Small intestine (tissue), 7 donors: ENCODE measurements around the gene CHST9. TPM values are rescaled to one million over a fixed set of nuclear protein-coding genes. Genes with fewer than 3 reads are reported as not detected.
"Not testable (repeated sequence)": the region's sequence is repeated elsewhere in the genome, so short reads cannot be mapped to it uniquely, and the experiment has no call there.

Experiments used
- DNase-seq, 2 donors: peaks; one replicate each; pipeline versions ENCODE4 v3.0.0 to v3.0.0-alpha.2; 2013
- FAIRE-seq: peaks from 2 replicates; lab custom pipeline; 2012; peaks lifted over from hg19 to GRCh38; lab: Jason Lieb, UNC
- H3K27ac ChIP-seq, 3 donors: one replicate each; pipeline ENCODE4 v1.5.1; 2013; ENCODE audit warnings: low read length in 2 of 3, mild to moderate bottlenecking in 2 of 3, control low read depth in 1 of 3, inconsistent platforms in 1 of 3, low read depth in 1 of 3, moderate library complexity in 1 of 3
- H3K27me3 ChIP-seq, 3 donors: one replicate each; pipeline ENCODE4 v1.6.1; 2013; ENCODE audit warnings: low read length in 3 of 3, inconsistent platforms in 1 of 3; ENCODE audit not compliant: control insufficient read depth in 3 of 3, insufficient read depth in 3 of 3
- H3K36me3 ChIP-seq, 3 donors: one replicate each; pipeline ENCODE4 v1.6.1; 2013; ENCODE audit warnings: low read length in 3 of 3, inconsistent platforms in 1 of 3, low read depth in 1 of 3, mild to moderate bottlenecking in 1 of 3, moderate library complexity in 1 of 3; ENCODE audit not compliant: control insufficient read depth in 3 of 3, insufficient read depth in 2 of 3
- H3K4me1 ChIP-seq, 3 donors: one replicate each; pipeline ENCODE4 v1.6.1; 2013; ENCODE audit warnings: low read length in 2 of 3, inconsistent platforms in 1 of 3, low read depth in 1 of 3, mild to moderate bottlenecking in 1 of 3, moderate library complexity in 1 of 3; ENCODE audit not compliant: control insufficient read depth in 3 of 3, insufficient read depth in 2 of 3
- H3K4me3 ChIP-seq, 3 donors: one replicate each; pipeline ENCODE4 v1.5.1; 2013; ENCODE audit warnings: low read length in 3 of 3, control low read depth in 1 of 3, inconsistent platforms in 1 of 3, low read depth in 1 of 3, mild to moderate bottlenecking in 1 of 3, moderate library complexity in 1 of 3
- H3K9me3 ChIP-seq, 2 donors: one replicate each; pipeline ENCODE4 v1.6.1; 2013; ENCODE audit warnings: low read depth in 1 of 2, low read length in 1 of 2; ENCODE audit not compliant: control insufficient read depth in 2 of 2, insufficient read depth in 1 of 2
- WGBS, 3 donors: extraction: QIAGEN DNeasy Blood & Tissue Kit; methylation state at CpG; one replicate each; pipeline ENCODE4 v1.1.7; 2013; 5-methylcytosine and 5-hydroxymethylcytosine counted together
- polyA plus RNA-seq, 4 donors: library from polyadenylated mRNA; stranded (reverse) in 3 of 4; unstranded in 1 of 4; fragments of 200-250 nt in 3 of 4; fragments of 120-200 nt in 1 of 4; gene quantifications; one replicate each; pipeline versions ENCODE4 v1.2.1 to v1.2.3, GENCODE V29; 2013
- donor health status: healthy with polysubstance abuse.
- donor health status: control.
- donor health status: control.
- donor health status: Bipolar disorder and iron deficiency.
- donor health status: healthy.

Gene CHST9
- polyA plus RNA-seq, 4 donors: 0.07 to 13.0 (median 0.27) TPM; not detected in 1

- no peak overlapping the region for H3K27ac ChIP-seq
- no peaks in the 10 kb centered on the region for H3K9me3 ChIP-seq
- FAIRE-seq (no peak), DNase-seq (no peak)
- no peak overlapping the region for H3K4me3 ChIP-seq
- 70 to 72% (median 72%) methylated on average over 3 of the region's 3 CpGs for WGBS, 3 donors
- H3K4me1 ChIP-seq: no peaks in the 10 kb centered on the region
- no peaks in the 10 kb centered on the region for H3K36me3 ChIP-seq
- no peaks in the 10 kb centered on the region for H3K27me3 ChIP-seq
Observed at GRCh38 chr18:27164905-27165304, 20.2 kb downstream of the CHST9 start.

DNA sequence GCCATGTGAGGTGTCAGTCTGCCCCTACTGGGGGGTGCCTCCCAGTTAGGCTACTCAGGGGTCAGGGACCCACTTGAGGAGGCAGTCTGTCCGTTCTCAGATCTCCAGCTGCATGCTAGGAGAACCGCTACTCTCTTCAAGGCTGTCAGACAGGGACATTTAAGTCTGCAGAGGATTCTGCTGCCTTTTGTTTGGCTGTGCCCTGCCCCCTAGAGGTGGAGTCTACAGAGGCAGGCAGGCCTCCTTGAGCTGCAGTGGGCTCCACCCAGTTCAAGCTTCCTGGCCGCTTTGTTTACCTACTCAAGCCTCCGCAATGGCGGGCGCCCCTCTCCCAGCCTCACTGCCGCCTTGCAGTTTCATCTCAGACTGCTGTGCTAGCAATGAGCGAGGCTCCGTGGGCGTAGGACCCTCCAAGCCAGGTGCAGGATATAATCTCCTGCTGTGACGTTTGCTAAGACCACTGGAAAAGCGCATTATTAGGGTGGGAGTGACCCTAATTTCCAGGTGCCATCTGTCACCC is 21.9 kb downstream of the CHST9 start:
- WGBS, 3 donors: 86 to 93% (median 93%) methylated on average over 11 to 12 of the region's 12 CpGs
- not testable (repeated sequence) for DNase-seq

DNA sequence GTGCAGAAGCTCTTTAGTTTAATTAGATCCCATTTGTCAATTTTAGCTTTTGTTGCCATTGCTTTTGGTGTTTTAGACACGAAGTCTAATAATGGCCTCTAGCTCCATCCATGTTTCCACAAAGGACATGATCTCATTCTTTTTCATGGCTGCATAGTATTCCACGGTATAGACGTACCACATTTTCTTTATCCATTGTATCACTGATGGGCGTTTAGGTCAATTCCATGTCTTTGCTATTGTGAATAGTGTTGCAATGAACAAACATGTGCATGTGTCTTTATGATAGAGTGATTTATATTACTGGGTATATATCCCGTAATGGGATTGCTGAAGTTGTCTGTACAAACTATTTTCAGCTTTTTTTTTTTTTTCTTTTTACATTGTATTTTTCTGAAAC is 35.9 kb downstream of the CHST9 start:
- not testable (repeated sequence) for H3K27me3 ChIP-seq, H3K36me3 ChIP-seq, H3K4me3 ChIP-seq, DNase-seq, H3K9me3 ChIP-seq, H3K4me1 ChIP-seq, FAIRE-seq, H3K27ac ChIP-seq
- WGBS, 3 donors: 55 to 57% (median 57%) methylated on average over 5 of the region's 5 CpGs

More for the DNA sequence above, 21.9 kb downstream of the CHST9 start:
- not testable (repeated sequence) for H3K36me3 ChIP-seq, H3K27me3 ChIP-seq, H3K4me3 ChIP-seq, FAIRE-seq, H3K27ac ChIP-seq, H3K9me3 ChIP-seq, H3K4me1 ChIP-seq

DNA sequence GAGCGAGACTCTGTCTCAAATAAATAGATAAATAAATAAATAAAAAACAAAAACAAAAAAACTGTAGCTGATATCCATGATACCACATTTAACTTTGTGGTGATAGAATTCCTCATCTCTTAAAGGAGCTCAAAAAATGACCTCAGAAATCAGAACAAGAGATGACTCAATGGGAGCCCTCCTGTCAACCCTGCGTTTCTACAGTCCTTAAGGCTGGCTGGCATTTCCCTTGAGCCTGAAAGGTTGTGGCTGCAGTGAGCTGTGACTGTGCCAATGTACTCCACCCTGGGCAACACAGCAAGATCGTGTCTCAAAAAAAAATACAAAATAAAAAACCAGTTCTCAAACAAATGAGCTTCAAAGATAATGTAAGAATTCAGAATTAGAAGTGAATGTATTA is 40.4 kb downstream of the CHST9 start:
- DNase-seq (no peak), FAIRE-seq (no peak)
- H3K4me3 ChIP-seq: no peak overlapping the region
- no peak overlapping the region for H3K27ac ChIP-seq
- H3K36me3 ChIP-seq: no peaks in the 10 kb centered on the region
- peaks cover 0 to 2% of the 10 kb centered on the region in 2 donors for H3K9me3 ChIP-seq
- 69 to 80% (median 75%) methylated on average over 3 of the region's 3 CpGs for WGBS, 3 donors
- peaks cover 0 to 2% (median 0%) of the 10 kb centered on the region in 3 donors for H3K4me1 ChIP-seq
- no peaks in the 10 kb centered on the region for H3K27me3 ChIP-seq

DNA sequence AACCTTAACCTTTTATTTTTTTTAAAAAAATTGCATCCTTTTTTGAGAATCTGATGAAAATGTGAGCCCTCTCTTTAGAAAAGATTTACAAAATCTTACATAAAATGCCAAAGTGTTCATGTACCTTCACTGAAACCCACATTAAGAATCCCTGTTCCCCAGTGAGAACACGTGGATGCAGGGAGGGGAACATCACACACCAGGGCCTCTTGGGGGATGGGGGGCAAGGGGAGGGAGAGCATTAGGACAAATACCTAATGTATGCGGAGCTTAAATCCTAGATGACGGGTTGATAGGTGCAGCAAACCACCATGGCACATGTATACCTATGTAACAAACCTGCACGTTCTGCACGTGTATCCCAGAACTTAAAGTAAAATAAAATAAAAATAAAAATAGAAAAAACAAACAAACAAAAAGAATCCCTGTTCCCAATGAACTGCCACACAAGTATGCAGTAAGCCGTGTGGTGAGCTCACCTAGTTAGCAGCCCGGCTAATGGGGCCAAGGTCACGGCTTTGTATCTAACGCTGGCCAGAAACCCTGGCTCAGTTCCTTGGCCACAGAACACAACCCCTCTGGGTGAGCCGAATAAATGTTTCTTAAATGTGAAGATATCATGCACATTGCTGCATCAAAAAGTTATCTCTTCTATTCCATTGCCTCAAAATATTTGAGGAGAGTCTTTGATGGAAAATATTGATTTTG is 41.4 kb downstream of the CHST9 start:
- peaks cover 0 to 2% of the 10 kb centered on the region in 2 donors for H3K9me3 ChIP-seq
- WGBS, 3 donors: 42 to 62% (median 46%) methylated on average over 10 of the region's 10 CpGs
- no peak for FAIRE-seq
- H3K36me3 ChIP-seq: no peaks in the 10 kb centered on the region
- H3K4me3 ChIP-seq: no peak overlapping the region
- H3K27me3 ChIP-seq: no peaks in the 10 kb centered on the region
- DNase-seq: no peak
- H3K27ac ChIP-seq: no peak overlapping the region
- peaks cover 0 to 2% (median 0%) of the 10 kb centered on the region in 3 donors for H3K4me1 ChIP-seq

GRCh38 chr18:27142891-27143290 is 42.2 kb downstream of the CHST9 start:
- Histone ChIP-seq H3K27ac (peak overlapping the region in 1 of 3 donors; percentile 30), H3K27me3 (no peaks in the 10 kb centered on the region), H3K4me3 (peak overlapping the region in 1 of 3 donors; percentile 38), H3K36me3 (no peaks in the 10 kb centered on the region), H3K4me1 (peaks cover 0 to 2% (median 0%) of the 10 kb centered on the region in 3 donors), H3K9me3 (peaks cover 0 to 2% of the 10 kb centered on the region in 2 donors)
- 19 to 64% (median 31%) methylated on average over 2 of the region's 2 CpGs for WGBS, 3 donors
- FAIRE-seq (no peak), DNase-seq (peak; percentile 11 to 42)

GRCh38 chr18:27141876-27142275 is 43.2 kb downstream of the CHST9 start:
- H3K27ac ChIP-seq: no peak overlapping the region
- H3K4me1 ChIP-seq: peaks cover 0 to 2% (median 0%) of the 10 kb centered on the region in 3 donors
- peaks cover 0 to 2% of the 10 kb centered on the region in 2 donors for H3K9me3 ChIP-seq
- H3K4me3 ChIP-seq: peak overlapping the region in 1 of 3 donors; percentile 29
- FAIRE-seq (no peak), DNase-seq (no peak)
- H3K36me3 ChIP-seq: no peaks in the 10 kb centered on the region
- no peaks in the 10 kb centered on the region for H3K27me3 ChIP-seq

DNA sequence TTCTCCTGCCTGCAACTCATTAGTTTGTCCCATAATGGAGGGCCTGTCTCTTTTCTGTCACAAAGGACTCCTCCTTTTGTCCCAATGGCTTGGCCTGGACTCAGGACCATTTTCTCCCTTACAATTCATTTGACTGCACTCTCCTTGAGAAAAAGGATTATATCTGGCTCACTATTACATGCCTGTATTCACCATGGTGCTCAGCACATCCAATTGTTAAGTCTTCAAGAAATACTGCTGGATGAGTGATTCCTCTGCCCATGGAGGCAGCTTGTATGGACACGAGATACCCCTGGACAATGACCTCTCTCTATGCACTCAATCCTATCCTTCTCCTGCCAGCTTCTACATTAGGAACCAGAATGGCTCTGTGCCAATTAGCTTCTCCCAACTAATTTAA is 47.0 kb downstream of the CHST9 start:
- Histone ChIP-seq H3K27ac (no peak overlapping the region), H3K9me3 (peaks cover 0 to 2% of the 10 kb centered on the region in 2 donors), H3K4me1 (no peaks in the 10 kb centered on the region), H3K4me3 (no peak overlapping the region), H3K36me3 (no peaks in the 10 kb centered on the region), H3K27me3 (no peaks in the 10 kb centered on the region)
- FAIRE-seq (no peak), DNase-seq (no peak)
- 53 to 65% (median 55%) methylated on average over 1 of the region's 1 CpG for WGBS, 3 donors
